ENCODE data around the gene ANXA2R. TPM values are rescaled to one million over a fixed set of nuclear protein-coding genes. Genes with fewer than 3 reads are reported as not detected.
"Not testable (repeated sequence)": the region's sequence is repeated elsewhere in the genome, so short reads cannot be mapped to it uniquely, and the experiment has no call there.

ANXA2R gene
- total RNA-seq, 1 experiment from 2014 or later: 6.2 TPM

- POLR2A ChIA-PET: interaction anchor here (0.6 to 0.7 kb wide), 2 partner anchors 50 to 81 kb away, joined by 4 to 5 read pairs; no protein-coding TSS in a partner anchor
Measured at GRCh38 chr5:43027054-43027785, 12.9 kb downstream of the ANXA2R start.

DNA sequence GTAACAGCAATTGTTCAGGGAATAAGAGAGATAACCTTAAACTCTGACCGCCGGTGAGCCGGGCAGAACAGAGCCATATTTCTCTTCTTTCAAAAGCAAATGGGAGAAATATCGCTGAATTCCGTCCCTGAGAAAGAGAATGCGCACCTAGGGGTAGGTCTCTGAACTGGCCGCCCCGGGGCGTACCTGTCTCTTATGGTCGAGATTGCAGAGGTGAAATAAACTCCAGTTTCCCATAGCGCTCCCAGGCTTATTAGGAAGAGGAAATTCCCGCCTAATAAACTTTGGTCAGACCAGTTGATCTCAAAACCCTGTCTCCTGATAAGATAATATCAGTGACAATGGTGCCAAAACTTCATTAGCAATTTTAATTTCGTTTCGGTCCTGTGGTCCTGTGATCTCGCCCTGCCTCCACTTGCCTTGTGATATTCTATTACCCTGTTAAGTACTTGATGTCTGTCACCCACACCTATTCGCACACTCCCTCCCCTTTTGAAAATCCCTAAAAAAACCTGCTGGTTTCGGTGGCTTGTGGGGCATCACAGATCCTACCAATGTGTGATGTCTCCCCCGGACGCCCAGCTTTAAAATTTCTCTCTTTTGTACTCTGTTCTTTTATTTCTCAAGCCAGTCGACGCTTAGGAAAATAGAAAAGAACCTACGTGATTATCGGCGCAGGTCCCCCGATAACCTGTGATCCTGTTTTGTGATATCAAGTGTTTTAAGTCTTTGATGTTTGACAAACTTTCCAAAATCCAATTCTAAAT is 14.8 kb downstream of the ANXA2R start:
- H3K27me3 ChIP-seq (ENCODE audit: control insufficient read depth, insufficient read depth, low read length); H3K4me3 ChIP-seq (ENCODE audit: low read depth in 2 of 2, low read length in 2 of 2); ATAC-seq; CTCF ChIA-PET; DNase-seq (ENCODE audit: low read depth, low spot score); in situ Hi-C loops (cut with HindIII; ENCODE audit: low pct_unique_long_range_greater_than_20kb, low sequenced_read_pairs); BruUV-seq (replicated peaks); intact Hi-C loops (cut with micrococcal nuclease; ENCODE audit: unreplicated experiment); H3K9me3 ChIP-seq (ENCODE audit: control insufficient read depth, insufficient read depth, low read depth, low read length); H3K36me3 ChIP-seq (ENCODE audit: control insufficient read depth, insufficient read depth, low read length); H3K27ac ChIP-seq (ENCODE audit: low read length); POLR2A ChIA-PET: not testable (repeated sequence)
- H3K4me1 ChIP-seq (ENCODE audit: control insufficient read depth, insufficient read depth, low read length): peaks cover 16% of the 10 kb centered on the region

More at GRCh38 chr5:43027054-43027785, 12.9 kb downstream of the ANXA2R start:
- Histone ChIP-seq H3K9me3 (ENCODE audit: control insufficient read depth, insufficient read depth, low read depth, low read length) (no peaks in the 10 kb centered on the region), H3K27ac (ENCODE audit: low read length) (0 out of 2 replicates have a peak overlapping the region, but pooled peaks have one; percentile 1), H3K4me3 (ENCODE audit: low read depth in 2 of 2, low read length in 2 of 2) (no peak overlapping the region), H3K4me1 (ENCODE audit: control insufficient read depth, insufficient read depth, low read length) (peaks cover 6% of the 10 kb centered on the region; the same call in 1 of the 2 replicates), H3K36me3 (ENCODE audit: control insufficient read depth, insufficient read depth, low read length) (no peaks in the 10 kb centered on the region), H3K27me3 (ENCODE audit: control insufficient read depth, insufficient read depth, low read length) (no peaks in the 10 kb centered on the region)
- CTCF ChIA-PET: interaction anchor here (0.6 kb wide), 1 partner anchor 10 kb away, joined by 4 read pairs; no protein-coding TSS in a partner anchor
- DNase-seq (ENCODE audit: low read depth, low spot score): no peak
- in situ Hi-C loops (cut with HindIII; ENCODE audit: low pct_unique_long_range_greater_than_20kb, low sequenced_read_pairs): no loop called here
- intact Hi-C loops (cut with micrococcal nuclease; ENCODE audit: unreplicated experiment): no loop called here
- no peak for ATAC-seq
- no peak for TF ChIP-seq POLR2AphosphoS5 (IDR thresholded peaks at IDR 0.05; ENCODE audit: low read depth, low read length)
- no peak for TF ChIP-seq TCF7L2 (IDR thresholded peaks at IDR 0.05; ENCODE audit: low read depth, low read length)
- no peak for TF ChIP-seq REST (IDR thresholded peaks at IDR 0.05; ENCODE audit: insufficient read depth in 1 of 2, low read depth in 2 of 2, low read length in 1 of 2)
- TF ChIP-seq SIN3A (IDR thresholded peaks at IDR 0.05; ENCODE audit: borderline replicate concordance, insufficient read depth, low read depth, low read length): no peak
- TF ChIP-seq, protein P1, sequence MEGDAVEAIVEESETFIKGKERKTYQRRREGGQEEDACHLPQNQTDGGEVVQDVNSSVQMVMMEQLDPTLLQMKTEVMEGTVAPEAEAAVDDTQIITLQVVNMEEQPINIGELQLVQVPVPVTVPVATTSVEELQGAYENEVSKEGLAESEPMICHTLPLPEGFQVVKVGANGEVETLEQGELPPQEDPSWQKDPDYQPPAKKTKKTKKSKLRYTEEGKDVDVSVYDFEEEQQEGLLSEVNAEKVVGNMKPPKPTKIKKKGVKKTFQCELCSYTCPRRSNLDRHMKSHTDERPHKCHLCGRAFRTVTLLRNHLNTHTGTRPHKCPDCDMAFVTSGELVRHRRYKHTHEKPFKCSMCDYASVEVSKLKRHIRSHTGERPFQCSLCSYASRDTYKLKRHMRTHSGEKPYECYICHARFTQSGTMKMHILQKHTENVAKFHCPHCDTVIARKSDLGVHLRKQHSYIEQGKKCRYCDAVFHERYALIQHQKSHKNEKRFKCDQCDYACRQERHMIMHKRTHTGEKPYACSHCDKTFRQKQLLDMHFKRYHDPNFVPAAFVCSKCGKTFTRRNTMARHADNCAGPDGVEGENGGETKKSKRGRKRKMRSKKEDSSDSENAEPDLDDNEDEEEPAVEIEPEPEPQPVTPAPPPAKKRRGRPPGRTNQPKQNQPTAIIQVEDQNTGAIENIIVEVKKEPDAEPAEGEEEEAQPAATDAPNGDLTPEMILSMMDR (IDR thresholded peaks at IDR 0.05): no peak
- BruUV-seq (replicated peaks): no TSS peak

All from Panc1 (cell line).